H1 (cell line): ENCODE measurements around the gene DESI1. TPM values are rescaled to one million over a fixed set of nuclear protein-coding genes. Genes with fewer than 3 reads are reported as not detected.

Experiments used
- BRCA1 ChIP-seq: IDR thresholded peaks from 2 replicates; pipeline ENCODE4 v1.6.1; 2012; ENCODE audit warnings: low read depth, low read length, improper control_type of control experiment
- CHD1 ChIP-seq: IDR thresholded peaks from 2 replicates; pipeline ENCODE4 v1.6.1; 2012; ENCODE audit warnings: low read depth, low read length, improper control_type of control experiment
- CHD2 ChIP-seq: IDR thresholded peaks from 2 replicates; pipeline ENCODE4 v1.6.1; 2012; ENCODE audit warnings: low read length, improper control_type of control experiment
- CREB1 ChIP-seq: IDR thresholded peaks from 2 replicates; pipeline ENCODE4 v1.6.1; 2012; ENCODE audit warnings: inconsistent platforms
- CTBP2 ChIP-seq: IDR thresholded peaks from 2 replicates; pipeline ENCODE4 v1.7.0; 2011; ENCODE audit warnings: borderline replicate concordance, mild to moderate bottlenecking, moderate library complexity, mixed read lengths, low read length; ENCODE audit not compliant: insufficient read depth, insufficient read length
- KDM4A ChIP-seq: IDR thresholded peaks from one replicate; pipeline ENCODE4 v1.7.1; 2012; ENCODE audit warnings: low read depth, mild to moderate bottlenecking, moderate library complexity, low read length, inconsistent platforms; ENCODE audit not compliant: severe bottlenecking
- RBBP5 ChIP-seq: IDR thresholded peaks from 2 replicates; pipeline ENCODE4 v1.7.1; 2012; ENCODE audit warnings: low read depth, mild to moderate bottlenecking, inconsistent platforms, low read length, moderate library complexity, borderline replicate concordance
- RXRA ChIP-seq: IDR thresholded peaks from 2 replicates; pipeline ENCODE4 v1.6.1; 2011; ENCODE audit warnings: low read depth, mild to moderate bottlenecking, low read length, moderate library complexity; ENCODE audit not compliant: insufficient read depth
- SP1 ChIP-seq: IDR thresholded peaks from 2 replicates; pipeline ENCODE4 v1.6.1; 2011; ENCODE audit warnings: low read depth, low read length
- TBP ChIP-seq: IDR thresholded peaks from 2 replicates; pipeline ENCODE4 v1.6.1; 2011; ENCODE audit warnings: low read depth, low read length, improper control_type of control experiment
- polyA plus RNA-seq, 7 experiments: library from polyadenylated mRNA; depleted of rRNA in 3 of 7; stranded (reverse) in 5 of 7; unstranded in 2 of 7; fragments of >200 nt in 5 of 7; fragments of 200-250 nt in 2 of 7; gene quantifications; 1 replicate in 5 of 7; 2 replicates in 1 of 7; 4 replicates in 1 of 7; pipeline versions ENCODE4 v1.2.1 to v1.2.3, GENCODE V29; 2011 to 2013; ENCODE audit warnings: missing spikeins in 2 of 7, mixed read lengths in 2 of 7
- total RNA-seq: library from RNA; stranded (reverse); fragmentation: NEBNext Ultra II Directional; extraction: Animal tissue kit (Norgen Biotek cat#: 25700); gene quantifications from 2 replicates; pipeline ENCODE4 v1.2.1, GENCODE V29; 2021
- TF ChIP-seq, protein P1 (sequence below): fragments of 300-600 bp; sonication (generic); IDR thresholded peaks from 2 replicates; pipeline ENCODE4 v1.7.1; 2012; ENCODE audit warnings: low read length, moderate library complexity, mild to moderate bottlenecking, inconsistent platforms; ENCODE audit not compliant: insufficient replicate concordance

DESI1 gene
- total and polyA plus RNA-seq, 2 of the 8 experiments (the other 6 are each of a cell fraction or from before 2014, with no cell fraction given), result 27.6 to 34.3 TPM

DNA sequence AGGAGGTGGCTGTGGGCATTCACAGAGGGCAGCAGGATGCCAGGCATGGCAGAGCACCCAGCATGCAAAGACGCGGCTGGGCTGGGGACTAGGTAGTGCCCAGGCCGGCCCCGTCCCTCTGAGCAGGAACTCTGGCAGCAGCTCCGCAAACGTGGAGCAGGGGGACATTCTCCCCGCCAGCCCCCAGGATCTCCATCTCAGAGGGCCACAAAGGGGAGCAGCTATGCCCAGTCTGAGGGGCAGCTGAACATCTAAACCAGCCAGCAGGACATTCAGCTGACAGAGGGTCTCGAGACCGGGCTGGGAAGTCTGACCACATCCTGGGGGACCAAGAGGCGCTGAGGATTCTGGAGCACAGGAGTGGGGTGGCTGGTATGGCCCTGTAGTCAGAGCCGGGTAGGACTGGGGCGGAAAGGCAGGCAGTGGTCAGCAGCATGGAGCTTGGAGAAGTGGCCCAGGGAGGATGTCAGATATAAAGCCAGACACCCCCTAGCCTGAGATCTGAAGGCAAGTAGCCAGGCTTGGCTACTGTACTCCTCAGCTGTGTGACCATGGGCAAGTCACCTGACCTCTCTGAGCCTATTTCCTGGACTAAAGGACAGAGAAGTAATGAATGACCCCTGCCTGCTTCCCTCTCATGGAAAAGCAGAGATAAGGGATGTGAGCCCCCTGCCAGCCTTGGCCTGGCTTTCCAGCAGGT lies 41.4 kb downstream of the DESI1 start (continued):
- TF ChIP-seq, protein P1, sequence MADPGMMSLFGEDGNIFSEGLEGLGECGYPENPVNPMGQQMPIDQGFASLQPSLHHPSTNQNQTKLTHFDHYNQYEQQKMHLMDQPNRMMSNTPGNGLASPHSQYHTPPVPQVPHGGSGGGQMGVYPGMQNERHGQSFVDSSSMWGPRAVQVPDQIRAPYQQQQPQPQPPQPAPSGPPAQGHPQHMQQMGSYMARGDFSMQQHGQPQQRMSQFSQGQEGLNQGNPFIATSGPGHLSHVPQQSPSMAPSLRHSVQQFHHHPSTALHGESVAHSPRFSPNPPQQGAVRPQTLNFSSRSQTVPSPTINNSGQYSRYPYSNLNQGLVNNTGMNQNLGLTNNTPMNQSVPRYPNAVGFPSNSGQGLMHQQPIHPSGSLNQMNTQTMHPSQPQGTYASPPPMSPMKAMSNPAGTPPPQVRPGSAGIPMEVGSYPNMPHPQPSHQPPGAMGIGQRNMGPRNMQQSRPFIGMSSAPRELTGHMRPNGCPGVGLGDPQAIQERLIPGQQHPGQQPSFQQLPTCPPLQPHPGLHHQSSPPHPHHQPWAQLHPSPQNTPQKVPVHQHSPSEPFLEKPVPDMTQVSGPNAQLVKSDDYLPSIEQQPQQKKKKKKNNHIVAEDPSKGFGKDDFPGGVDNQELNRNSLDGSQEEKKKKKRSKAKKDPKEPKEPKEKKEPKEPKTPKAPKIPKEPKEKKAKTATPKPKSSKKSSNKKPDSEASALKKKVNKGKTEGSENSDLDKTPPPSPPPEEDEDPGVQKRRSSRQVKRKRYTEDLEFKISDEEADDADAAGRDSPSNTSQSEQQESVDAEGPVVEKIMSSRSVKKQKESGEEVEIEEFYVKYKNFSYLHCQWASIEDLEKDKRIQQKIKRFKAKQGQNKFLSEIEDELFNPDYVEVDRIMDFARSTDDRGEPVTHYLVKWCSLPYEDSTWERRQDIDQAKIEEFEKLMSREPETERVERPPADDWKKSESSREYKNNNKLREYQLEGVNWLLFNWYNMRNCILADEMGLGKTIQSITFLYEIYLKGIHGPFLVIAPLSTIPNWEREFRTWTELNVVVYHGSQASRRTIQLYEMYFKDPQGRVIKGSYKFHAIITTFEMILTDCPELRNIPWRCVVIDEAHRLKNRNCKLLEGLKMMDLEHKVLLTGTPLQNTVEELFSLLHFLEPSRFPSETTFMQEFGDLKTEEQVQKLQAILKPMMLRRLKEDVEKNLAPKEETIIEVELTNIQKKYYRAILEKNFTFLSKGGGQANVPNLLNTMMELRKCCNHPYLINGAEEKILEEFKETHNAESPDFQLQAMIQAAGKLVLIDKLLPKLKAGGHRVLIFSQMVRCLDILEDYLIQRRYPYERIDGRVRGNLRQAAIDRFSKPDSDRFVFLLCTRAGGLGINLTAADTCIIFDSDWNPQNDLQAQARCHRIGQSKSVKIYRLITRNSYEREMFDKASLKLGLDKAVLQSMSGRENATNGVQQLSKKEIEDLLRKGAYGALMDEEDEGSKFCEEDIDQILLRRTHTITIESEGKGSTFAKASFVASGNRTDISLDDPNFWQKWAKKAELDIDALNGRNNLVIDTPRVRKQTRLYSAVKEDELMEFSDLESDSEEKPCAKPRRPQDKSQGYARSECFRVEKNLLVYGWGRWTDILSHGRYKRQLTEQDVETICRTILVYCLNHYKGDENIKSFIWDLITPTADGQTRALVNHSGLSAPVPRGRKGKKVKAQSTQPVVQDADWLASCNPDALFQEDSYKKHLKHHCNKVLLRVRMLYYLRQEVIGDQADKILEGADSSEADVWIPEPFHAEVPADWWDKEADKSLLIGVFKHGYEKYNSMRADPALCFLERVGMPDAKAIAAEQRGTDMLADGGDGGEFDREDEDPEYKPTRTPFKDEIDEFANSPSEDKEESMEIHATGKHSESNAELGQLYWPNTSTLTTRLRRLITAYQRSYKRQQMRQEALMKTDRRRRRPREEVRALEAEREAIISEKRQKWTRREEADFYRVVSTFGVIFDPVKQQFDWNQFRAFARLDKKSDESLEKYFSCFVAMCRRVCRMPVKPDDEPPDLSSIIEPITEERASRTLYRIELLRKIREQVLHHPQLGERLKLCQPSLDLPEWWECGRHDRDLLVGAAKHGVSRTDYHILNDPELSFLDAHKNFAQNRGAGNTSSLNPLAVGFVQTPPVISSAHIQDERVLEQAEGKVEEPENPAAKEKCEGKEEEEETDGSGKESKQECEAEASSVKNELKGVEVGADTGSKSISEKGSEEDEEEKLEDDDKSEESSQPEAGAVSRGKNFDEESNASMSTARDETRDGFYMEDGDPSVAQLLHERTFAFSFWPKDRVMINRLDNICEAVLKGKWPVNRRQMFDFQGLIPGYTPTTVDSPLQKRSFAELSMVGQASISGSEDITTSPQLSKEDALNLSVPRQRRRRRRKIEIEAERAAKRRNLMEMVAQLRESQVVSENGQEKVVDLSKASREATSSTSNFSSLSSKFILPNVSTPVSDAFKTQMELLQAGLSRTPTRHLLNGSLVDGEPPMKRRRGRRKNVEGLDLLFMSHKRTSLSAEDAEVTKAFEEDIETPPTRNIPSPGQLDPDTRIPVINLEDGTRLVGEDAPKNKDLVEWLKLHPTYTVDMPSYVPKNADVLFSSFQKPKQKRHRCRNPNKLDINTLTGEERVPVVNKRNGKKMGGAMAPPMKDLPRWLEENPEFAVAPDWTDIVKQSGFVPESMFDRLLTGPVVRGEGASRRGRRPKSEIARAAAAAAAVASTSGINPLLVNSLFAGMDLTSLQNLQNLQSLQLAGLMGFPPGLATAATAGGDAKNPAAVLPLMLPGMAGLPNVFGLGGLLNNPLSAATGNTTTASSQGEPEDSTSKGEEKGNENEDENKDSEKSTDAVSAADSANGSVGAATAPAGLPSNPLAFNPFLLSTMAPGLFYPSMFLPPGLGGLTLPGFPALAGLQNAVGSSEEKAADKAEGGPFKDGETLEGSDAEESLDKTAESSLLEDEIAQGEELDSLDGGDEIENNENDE, result no peak
- TF ChIP-seq RXRA, result no peak
- TF ChIP-seq CHD2, result no peak
- no peak for TF ChIP-seq CHD1
- no peak for TF ChIP-seq BRCA1
- no peak for TF ChIP-seq KDM4A
- no peak for TF ChIP-seq CREB1
- TF ChIP-seq CTBP2, result no peak
- TF ChIP-seq TBP, result no peak
- TF ChIP-seq SP1, result no peak
- TF ChIP-seq RBBP5, result no peak
